K562 (cell line): ENCODE results near the gene RNF150. TPM values are rescaled to one million over a fixed set of nuclear protein-coding genes. Genes with fewer than 3 reads are reported as not detected.

Experiments used
- BCOR ChIP-seq: fragments of 450-650 bp; IDR thresholded peaks from 2 replicates; pipeline ENCODE4 v1.6.1; 2016
- ETV1 ChIP-seq: fragments of 450-650 bp; conservative IDR thresholded peaks from 2 replicates; pipeline ENCODE4 v1.6.1; 2016; ENCODE audit warnings: missing genetic modification characterization, control low read depth, low read depth, missing compliant biosample characterization
- ETV6 ChIP-seq, 3 experiments: fragments of 150-350 bp in 1 of 3; sonication (generic) in 1 of 3; formaldehyde crosslinking in 1 of 3; IDR thresholded peaks; 2 replicates each; pipeline versions ENCODE4 v1.6.1 to v1.8.0; 2014 to 2022; ENCODE audit warnings: borderline replicate concordance in 2 of 3, low read depth in 2 of 3, antibody characterized with exemption in 1 of 3, low read length in 1 of 3, mild to moderate bottlenecking in 1 of 3, missing genetic modification reagents in 1 of 3
- GTF2A2 ChIP-seq: IDR thresholded peaks from 2 replicates; pipeline ENCODE4 v1.6.1; 2016; ENCODE audit warnings: mild to moderate bottlenecking, missing genetic modification characterization, missing compliant biosample characterization
- HSF4 ChIP-seq: fragments of 250-450 bp; sonication (Bioruptor Pico); IDR thresholded peaks from 2 replicates; pipeline ENCODE4 v2.1.2; 2022; ENCODE audit warnings: mild to moderate bottlenecking, moderate library complexity, borderline replicate concordance
- MEIS2 ChIP-seq: fragments of 450-650 bp; IDR thresholded peaks from 2 replicates; pipeline ENCODE4 v1.6.1; 2014; ENCODE audit warnings: mild to moderate bottlenecking; ENCODE audit not compliant: partially characterized antibody
- SMAD4 ChIP-seq: fragments of 250-450 bp; sonication (Bioruptor Pico); conservative IDR thresholded peaks from 2 replicates; pipeline ENCODE4 v1.8.0; 2021; ENCODE audit warnings: inconsistent platforms, mild to moderate bottlenecking, moderate library complexity
- SMC3 ChIP-seq: conservative IDR thresholded peaks from 2 replicates; pipeline ENCODE4 v1.6.1; 2011; ENCODE audit warnings: low read depth, low read length, improper control_type of control experiment; ENCODE audit not compliant: insufficient read depth
- TAF9B ChIP-seq: fragments of 450-650 bp; IDR thresholded peaks from 2 replicates; pipeline ENCODE4 v1.6.1; 2018; ENCODE audit warnings: mild to moderate bottlenecking; ENCODE audit not compliant: partially characterized antibody
- ZBTB1 ChIP-seq: sonication (generic); formaldehyde crosslinking; IDR thresholded peaks from 2 replicates; pipeline ENCODE4 v1.8.1; 2023; ENCODE audit warnings: missing genetic modification reagents, low read depth, mild to moderate bottlenecking, borderline replicate concordance
- polyA plus RNA-seq, 8 experiments: library from polyadenylated mRNA; depleted of rRNA in 4 of 8; stranded (reverse) in 5 of 8; unstranded in 3 of 8; fragments of >200 nt; fragmentation: Nextera tagmentation in 2 of 8; fragmentation: Illumina TruSeq in 1 of 8; extraction: Ambion mirVana in 2 of 8; extraction: Trizol in 1 of 8; gene quantifications; 2 replicates each; pipeline versions ENCODE4 v1.2.1 to v1.2.3, GENCODE V29; 2011 to 2014; ENCODE audit warnings: inconsistent platforms in 1 of 8, missing spikeins in 1 of 8
- total RNA-seq, 7 experiments: library from RNA; depleted of rRNA in 6 of 7; stranded (reverse); fragments of >200 nt in 6 of 7; fragmentation: Illumina TruSeq in 2 of 7; extraction: Trizol in 2 of 7; gene quantifications; 2 replicates each; pipeline versions ENCODE4 v1.2.1 to v1.2.3, GENCODE V29; 2011 to 2021; ENCODE audit warnings: low replicate concordance in 1 of 7
- TF ChIP-seq, protein P1 (sequence below): fragments of 250-450 bp; sonication (Bioruptor Pico); IDR thresholded peaks from 2 replicates; pipeline ENCODE4 v1.5.0; 2020; ENCODE audit warnings: mild to moderate bottlenecking, borderline replicate concordance
- TF ChIP-seq, protein P2 (sequence below): fragments of 450-650 bp; IDR thresholded peaks from 2 replicates; pipeline ENCODE4 v1.6.1; 2016; ENCODE audit warnings: missing biosample characterization, missing genetic modification characterization
- TF ChIP-seq, protein P3 (sequence below): fragments of 450-650 bp; formaldehyde crosslinking; IDR thresholded peaks from 2 replicates; pipeline ENCODE4 v1.4.0; 2020; ENCODE audit warnings: mild to moderate bottlenecking, moderate library complexity
- TF ChIP-seq, protein P4 (sequence below): sonication (generic); formaldehyde crosslinking; IDR thresholded peaks from 2 replicates; pipeline ENCODE4 v1.8.1; 2023; ENCODE audit warnings: mild to moderate bottlenecking, missing genetic modification reagents
- TF ChIP-seq, protein P5 (sequence below): fragments of 200-800 bp; sonication (Bioruptor generic); IDR thresholded peaks from 2 replicates; pipeline ENCODE4 v1.6.1; 2016; ENCODE audit warnings: missing genetic modification characterization, missing compliant biosample characterization

Gene RNF150
- total and polyA plus RNA-seq, 9 of the 15 experiments (the other 6 are each of a cell fraction or from before 2014, with no cell fraction given), result 0.09 TPM; not detected in 8

DNA sequence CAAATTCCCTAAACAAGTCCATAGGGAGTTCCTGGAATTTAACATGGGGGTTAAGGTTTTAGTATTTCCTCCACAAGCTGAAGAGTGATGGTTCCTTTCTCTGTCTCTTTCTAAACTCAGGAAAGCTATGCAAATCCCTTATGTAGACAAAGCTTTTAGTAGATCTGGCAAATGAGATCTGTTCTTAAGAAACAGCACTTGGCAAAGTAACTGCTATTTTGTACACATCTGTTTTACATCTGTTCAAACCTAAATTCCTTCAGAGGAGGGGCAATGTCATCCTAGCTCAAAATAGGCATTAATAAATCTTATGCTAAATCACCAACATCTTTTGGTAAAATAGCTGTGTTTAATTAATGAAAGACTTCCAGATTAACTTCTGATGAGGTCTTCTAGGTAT, 239.3 kb downstream of the RNF150 start (continued):
- TF ChIP-seq, protein P1, sequence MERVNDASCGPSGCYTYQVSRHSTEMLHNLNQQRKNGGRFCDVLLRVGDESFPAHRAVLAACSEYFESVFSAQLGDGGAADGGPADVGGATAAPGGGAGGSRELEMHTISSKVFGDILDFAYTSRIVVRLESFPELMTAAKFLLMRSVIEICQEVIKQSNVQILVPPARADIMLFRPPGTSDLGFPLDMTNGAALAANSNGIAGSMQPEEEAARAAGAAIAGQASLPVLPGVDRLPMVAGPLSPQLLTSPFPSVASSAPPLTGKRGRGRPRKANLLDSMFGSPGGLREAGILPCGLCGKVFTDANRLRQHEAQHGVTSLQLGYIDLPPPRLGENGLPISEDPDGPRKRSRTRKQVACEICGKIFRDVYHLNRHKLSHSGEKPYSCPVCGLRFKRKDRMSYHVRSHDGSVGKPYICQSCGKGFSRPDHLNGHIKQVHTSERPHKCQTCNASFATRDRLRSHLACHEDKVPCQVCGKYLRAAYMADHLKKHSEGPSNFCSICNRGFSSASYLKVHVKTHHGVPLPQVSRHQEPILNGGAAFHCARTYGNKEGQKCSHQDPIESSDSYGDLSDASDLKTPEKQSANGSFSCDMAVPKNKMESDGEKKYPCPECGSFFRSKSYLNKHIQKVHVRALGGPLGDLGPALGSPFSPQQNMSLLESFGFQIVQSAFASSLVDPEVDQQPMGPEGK, result no peak
- TF ChIP-seq SMAD4 (no peak), ZBTB1 (CRISPR knock-in tag) (no peak), SMC3 (no peak), ETV1 (no peak), BCOR (no peak), TAF9B (no peak), ETV6 (IDR thresholded peaks at IDR 0.05; ENCODE audit: borderline replicate concordance in 1 of 2, low read depth in 2 of 2, low read length in 1 of 2) (no peak), ETV6 (CRISPR knock-in tag; IDR thresholded peaks at IDR 0.05; ENCODE audit: borderline replicate concordance) (no peak), HSF4 (CRISPR knock-in tag) (no peak), MEIS2 (no peak), GTF2A2 (tag) (no peak)
- TF ChIP-seq, protein P2, sequence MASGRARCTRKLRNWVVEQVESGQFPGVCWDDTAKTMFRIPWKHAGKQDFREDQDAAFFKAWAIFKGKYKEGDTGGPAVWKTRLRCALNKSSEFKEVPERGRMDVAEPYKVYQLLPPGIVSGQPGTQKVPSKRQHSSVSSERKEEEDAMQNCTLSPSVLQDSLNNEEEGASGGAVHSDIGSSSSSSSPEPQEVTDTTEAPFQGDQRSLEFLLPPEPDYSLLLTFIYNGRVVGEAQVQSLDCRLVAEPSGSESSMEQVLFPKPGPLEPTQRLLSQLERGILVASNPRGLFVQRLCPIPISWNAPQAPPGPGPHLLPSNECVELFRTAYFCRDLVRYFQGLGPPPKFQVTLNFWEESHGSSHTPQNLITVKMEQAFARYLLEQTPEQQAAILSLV (tag), result no peak
- TF ChIP-seq, protein P3, sequence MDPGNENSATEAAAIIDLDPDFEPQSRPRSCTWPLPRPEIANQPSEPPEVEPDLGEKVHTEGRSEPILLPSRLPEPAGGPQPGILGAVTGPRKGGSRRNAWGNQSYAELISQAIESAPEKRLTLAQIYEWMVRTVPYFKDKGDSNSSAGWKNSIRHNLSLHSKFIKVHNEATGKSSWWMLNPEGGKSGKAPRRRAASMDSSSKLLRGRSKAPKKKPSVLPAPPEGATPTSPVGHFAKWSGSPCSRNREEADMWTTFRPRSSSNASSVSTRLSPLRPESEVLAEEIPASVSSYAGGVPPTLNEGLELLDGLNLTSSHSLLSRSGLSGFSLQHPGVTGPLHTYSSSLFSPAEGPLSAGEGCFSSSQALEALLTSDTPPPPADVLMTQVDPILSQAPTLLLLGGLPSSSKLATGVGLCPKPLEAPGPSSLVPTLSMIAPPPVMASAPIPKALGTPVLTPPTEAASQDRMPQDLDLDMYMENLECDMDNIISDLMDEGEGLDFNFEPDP (CRISPR knock-in tag), result no peak
- TF ChIP-seq, protein P4, sequence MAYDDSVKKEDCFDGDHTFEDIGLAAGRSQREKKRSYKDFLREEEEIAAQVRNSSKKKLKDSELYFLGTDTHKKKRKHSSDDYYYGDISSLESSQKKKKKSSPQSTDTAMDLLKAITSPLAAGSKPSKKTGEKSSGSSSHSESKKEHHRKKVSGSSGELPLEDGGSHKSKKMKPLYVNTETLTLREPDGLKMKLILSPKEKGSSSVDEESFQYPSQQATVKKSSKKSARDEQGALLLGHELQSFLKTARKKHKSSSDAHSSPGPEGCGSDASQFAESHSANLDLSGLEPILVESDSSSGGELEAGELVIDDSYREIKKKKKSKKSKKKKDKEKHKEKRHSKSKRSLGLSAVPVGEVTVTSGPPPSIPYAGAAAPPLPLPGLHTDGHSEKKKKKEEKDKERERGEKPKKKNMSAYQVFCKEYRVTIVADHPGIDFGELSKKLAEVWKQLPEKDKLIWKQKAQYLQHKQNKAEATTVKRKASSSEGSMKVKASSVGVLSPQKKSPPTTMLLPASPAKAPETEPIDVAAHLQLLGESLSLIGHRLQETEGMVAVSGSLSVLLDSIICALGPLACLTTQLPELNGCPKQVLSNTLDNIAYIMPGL (CRISPR knock-in tag), result no peak
- TF ChIP-seq, protein P5, sequence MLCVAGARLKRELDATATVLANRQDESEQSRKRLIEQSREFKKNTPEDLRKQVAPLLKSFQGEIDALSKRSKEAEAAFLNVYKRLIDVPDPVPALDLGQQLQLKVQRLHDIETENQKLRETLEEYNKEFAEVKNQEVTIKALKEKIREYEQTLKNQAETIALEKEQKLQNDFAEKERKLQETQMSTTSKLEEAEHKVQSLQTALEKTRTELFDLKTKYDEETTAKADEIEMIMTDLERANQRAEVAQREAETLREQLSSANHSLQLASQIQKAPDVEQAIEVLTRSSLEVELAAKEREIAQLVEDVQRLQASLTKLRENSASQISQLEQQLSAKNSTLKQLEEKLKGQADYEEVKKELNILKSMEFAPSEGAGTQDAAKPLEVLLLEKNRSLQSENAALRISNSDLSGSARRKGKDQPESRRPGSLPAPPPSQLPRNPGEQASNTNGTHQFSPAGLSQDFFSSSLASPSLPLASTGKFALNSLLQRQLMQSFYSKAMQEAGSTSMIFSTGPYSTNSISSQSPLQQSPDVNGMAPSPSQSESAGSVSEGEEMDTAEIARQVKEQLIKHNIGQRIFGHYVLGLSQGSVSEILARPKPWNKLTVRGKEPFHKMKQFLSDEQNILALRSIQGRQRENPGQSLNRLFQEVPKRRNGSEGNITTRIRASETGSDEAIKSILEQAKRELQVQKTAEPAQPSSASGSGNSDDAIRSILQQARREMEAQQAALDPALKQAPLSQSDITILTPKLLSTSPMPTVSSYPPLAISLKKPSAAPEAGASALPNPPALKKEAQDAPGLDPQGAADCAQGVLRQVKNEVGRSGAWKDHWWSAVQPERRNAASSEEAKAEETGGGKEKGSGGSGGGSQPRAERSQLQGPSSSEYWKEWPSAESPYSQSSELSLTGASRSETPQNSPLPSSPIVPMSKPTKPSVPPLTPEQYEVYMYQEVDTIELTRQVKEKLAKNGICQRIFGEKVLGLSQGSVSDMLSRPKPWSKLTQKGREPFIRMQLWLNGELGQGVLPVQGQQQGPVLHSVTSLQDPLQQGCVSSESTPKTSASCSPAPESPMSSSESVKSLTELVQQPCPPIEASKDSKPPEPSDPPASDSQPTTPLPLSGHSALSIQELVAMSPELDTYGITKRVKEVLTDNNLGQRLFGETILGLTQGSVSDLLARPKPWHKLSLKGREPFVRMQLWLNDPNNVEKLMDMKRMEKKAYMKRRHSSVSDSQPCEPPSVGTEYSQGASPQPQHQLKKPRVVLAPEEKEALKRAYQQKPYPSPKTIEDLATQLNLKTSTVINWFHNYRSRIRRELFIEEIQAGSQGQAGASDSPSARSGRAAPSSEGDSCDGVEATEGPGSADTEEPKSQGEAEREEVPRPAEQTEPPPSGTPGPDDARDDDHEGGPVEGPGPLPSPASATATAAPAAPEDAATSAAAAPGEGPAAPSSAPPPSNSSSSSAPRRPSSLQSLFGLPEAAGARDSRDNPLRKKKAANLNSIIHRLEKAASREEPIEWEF (CRISPR knock-in tag), result no peak
